ENCODE data around the gene GMNC.
A peak's percentile ranks its signal among the peaks of the same experiment; 100 is the strongest.

GMNC gene

DNA sequence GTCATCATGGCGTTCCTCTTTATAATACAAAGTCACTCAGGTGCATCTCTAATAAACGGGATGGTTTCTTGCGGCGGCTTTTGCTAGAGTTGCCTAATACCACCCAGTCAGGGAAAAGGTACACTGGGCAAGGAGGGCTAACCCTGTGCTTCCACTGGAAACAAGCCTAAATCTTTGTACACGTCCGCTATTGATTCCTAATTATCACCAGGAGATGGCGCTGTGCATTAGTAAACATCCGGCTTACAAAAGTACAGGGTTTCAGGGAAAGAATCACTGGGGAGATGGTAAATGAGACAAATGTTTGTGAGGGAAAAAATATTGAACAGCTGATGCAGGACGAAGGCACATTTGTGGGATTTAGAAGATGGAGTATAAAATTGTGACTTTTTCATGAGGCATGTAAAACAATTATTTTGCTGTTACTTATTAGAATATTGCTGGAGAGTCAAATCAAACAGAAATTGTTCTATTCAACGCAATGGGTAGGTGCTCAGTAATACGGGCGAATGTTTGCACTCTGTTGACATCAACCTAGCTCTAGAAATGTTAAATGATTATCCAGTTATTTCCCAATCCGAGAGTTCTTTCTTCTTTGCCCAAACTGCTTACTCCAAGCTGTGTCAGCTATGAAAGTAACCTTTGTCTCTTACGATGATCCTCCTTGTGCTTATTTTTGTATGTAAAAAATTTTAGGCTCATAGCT lies 50.6 kb downstream of the GMNC start:
- Histone ChIP-seq H3K27ac (ENCODE audit: low read depth, low read length, poor library complexity, severe bottlenecking) (no peak overlapping the region), H2AFZ (ENCODE audit: low read length) (0 out of 2 replicates have a peak overlapping the region, but pooled peaks have one; percentile 34), H3K36me3 (ENCODE audit: insufficient read depth, low read length) (no peaks in the 10 kb centered on the region), H4K20me1 (ENCODE audit: insufficient read depth, low read length) (no peaks in the 10 kb centered on the region), H3K79me2 (ENCODE audit: insufficient read depth, low read length) (no peaks in the 10 kb centered on the region), H3K9ac (ENCODE audit: low read length) (no peak overlapping the region), H3K4me2 (ENCODE audit: low read length) (no peak overlapping the region), H3K9me3 (ENCODE audit: low read length) (no peaks in the 10 kb centered on the region), H3K9me2 (ENCODE audit: low read depth, low read length) (no peaks in the 10 kb centered on the region), H3K4me3 (ENCODE audit: low read depth, low read length, poor library complexity, severe bottlenecking) (no peak overlapping the region), H3F3A (ENCODE audit: insufficient read depth, low read length) (no peaks in the 10 kb centered on the region), H3K4me1 (ENCODE audit: insufficient read depth, low read length, severe bottlenecking) (no peaks in the 10 kb centered on the region), H3K27me3 (ENCODE audit: insufficient read depth, low read length) (no peaks in the 10 kb centered on the region)
- TF ChIP-seq EZH2 (IDR thresholded peaks at IDR 0.05; ENCODE audit: borderline replicate concordance, low read length): no peak
- TF ChIP-seq, protein P1, sequence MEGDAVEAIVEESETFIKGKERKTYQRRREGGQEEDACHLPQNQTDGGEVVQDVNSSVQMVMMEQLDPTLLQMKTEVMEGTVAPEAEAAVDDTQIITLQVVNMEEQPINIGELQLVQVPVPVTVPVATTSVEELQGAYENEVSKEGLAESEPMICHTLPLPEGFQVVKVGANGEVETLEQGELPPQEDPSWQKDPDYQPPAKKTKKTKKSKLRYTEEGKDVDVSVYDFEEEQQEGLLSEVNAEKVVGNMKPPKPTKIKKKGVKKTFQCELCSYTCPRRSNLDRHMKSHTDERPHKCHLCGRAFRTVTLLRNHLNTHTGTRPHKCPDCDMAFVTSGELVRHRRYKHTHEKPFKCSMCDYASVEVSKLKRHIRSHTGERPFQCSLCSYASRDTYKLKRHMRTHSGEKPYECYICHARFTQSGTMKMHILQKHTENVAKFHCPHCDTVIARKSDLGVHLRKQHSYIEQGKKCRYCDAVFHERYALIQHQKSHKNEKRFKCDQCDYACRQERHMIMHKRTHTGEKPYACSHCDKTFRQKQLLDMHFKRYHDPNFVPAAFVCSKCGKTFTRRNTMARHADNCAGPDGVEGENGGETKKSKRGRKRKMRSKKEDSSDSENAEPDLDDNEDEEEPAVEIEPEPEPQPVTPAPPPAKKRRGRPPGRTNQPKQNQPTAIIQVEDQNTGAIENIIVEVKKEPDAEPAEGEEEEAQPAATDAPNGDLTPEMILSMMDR (IDR thresholded peaks at IDR 0.05; ENCODE audit: low read length): peak; percentile 92

DNA sequence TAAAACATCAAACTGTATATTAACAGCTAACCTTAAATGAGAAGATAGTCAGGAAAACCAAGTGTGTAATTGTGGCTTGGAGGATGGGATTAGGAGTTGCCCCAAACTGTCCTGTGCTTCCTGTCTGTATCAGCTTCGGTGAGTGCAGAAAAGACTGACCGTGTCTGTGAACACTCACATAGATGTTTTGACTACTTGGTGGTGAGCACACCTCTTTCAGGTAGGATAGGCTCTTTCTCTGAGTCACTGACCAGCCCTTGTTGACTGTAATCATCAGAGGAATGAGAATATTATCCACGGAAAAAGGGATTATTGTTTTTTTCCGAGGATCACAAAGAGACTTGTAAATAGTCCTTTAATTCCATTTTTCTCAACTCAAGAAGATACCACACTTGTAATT lies 51.5 kb downstream of the GMNC start:
- H3K9ac ChIP-seq (ENCODE audit: low read length): no peak overlapping the region
- TF ChIP-seq, protein P1 (IDR thresholded peaks at IDR 0.05; ENCODE audit: low read length): no peak
- TF ChIP-seq EZH2 (IDR thresholded peaks at IDR 0.05; ENCODE audit: borderline replicate concordance, low read length): no peak
- no peaks in the 10 kb centered on the region for H3F3A ChIP-seq (ENCODE audit: insufficient read depth, low read length)
- H3K27me3 ChIP-seq (ENCODE audit: insufficient read depth, low read length): no peaks in the 10 kb centered on the region
- no peaks in the 10 kb centered on the region for H3K4me1 ChIP-seq (ENCODE audit: insufficient read depth, low read length, severe bottlenecking)
- no peaks in the 10 kb centered on the region for H3K9me3 ChIP-seq (ENCODE audit: low read length)
- H4K20me1 ChIP-seq (ENCODE audit: insufficient read depth, low read length): no peaks in the 10 kb centered on the region
- no peak overlapping the region for H2AFZ ChIP-seq (ENCODE audit: low read length)
- no peak overlapping the region for H3K4me3 ChIP-seq (ENCODE audit: low read depth, low read length, poor library complexity, severe bottlenecking)
- no peak overlapping the region for H3K27ac ChIP-seq (ENCODE audit: low read depth, low read length, poor library complexity, severe bottlenecking)
- no peak overlapping the region for H3K4me2 ChIP-seq (ENCODE audit: low read length)
- H3K36me3 ChIP-seq (ENCODE audit: insufficient read depth, low read length): no peaks in the 10 kb centered on the region
- no peaks in the 10 kb centered on the region for H3K9me2 ChIP-seq (ENCODE audit: low read depth, low read length)
- H3K79me2 ChIP-seq (ENCODE audit: insufficient read depth, low read length): no peaks in the 10 kb centered on the region

- no peak overlapping the region for H3K4me3 ChIP-seq (ENCODE audit: low read depth, low read length, poor library complexity, severe bottlenecking)
- no peak overlapping the region for H3K9ac ChIP-seq (ENCODE audit: low read length)
- H4K20me1 ChIP-seq (ENCODE audit: insufficient read depth, low read length): no peaks in the 10 kb centered on the region
- H3K79me2 ChIP-seq (ENCODE audit: insufficient read depth, low read length): no peaks in the 10 kb centered on the region
- H3K4me2 ChIP-seq (ENCODE audit: low read length): no peak overlapping the region
- H3K4me1 ChIP-seq (ENCODE audit: insufficient read depth, low read length, severe bottlenecking): no peaks in the 10 kb centered on the region
- H2AFZ ChIP-seq (ENCODE audit: low read length): no peak overlapping the region
- no peaks in the 10 kb centered on the region for H3K27me3 ChIP-seq (ENCODE audit: insufficient read depth, low read length)
- no peak for TF ChIP-seq EZH2 (IDR thresholded peaks at IDR 0.05; ENCODE audit: borderline replicate concordance, low read length)
- TF ChIP-seq, protein P1 (IDR thresholded peaks at IDR 0.05; ENCODE audit: low read length): no peak
- no peaks in the 10 kb centered on the region for H3K9me2 ChIP-seq (ENCODE audit: low read depth, low read length)
- no peak overlapping the region for H3K27ac ChIP-seq (ENCODE audit: low read depth, low read length, poor library complexity, severe bottlenecking)
- no peaks in the 10 kb centered on the region for H3K36me3 ChIP-seq (ENCODE audit: insufficient read depth, low read length)
- H3K9me3 ChIP-seq (ENCODE audit: low read length): no peaks in the 10 kb centered on the region
- no peaks in the 10 kb centered on the region for H3F3A ChIP-seq (ENCODE audit: insufficient read depth, low read length)
Measured at GRCh38 chr3:190809351-190809750, 53.1 kb downstream of the GMNC start.

Measured in OCI-LY1 (cell line).